ENCODE data around the gene WFDC12.

The WFDC12 gene

DNA sequence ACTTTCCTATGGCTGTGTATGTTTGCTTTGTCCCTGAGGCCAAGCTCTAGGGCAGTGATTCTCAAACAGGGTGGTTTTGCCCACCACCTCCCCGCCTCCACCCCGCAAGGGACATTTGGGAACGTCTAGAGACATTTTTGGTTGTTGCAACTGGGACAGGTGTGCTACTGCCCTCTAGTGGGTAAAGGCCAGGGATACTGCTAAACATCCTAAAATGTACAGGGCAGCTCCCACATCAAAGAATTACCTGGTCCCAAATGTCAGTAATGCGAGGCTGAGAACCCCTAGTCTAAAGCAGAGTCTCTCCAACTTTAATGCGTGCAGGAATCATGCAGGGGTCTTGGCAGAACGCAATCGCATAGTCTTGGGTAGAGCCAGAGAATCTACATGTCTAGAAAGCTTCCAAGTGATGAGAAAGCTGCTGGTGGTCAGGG, 28.4 kb downstream of the WFDC12 start:
- DNase-seq (ENCODE audit: low read depth), result no peak
- no peak overlapping the region for H3K4me3 ChIP-seq (ENCODE audit: low read depth, low read length)
- TF ChIP-seq, protein P1, sequence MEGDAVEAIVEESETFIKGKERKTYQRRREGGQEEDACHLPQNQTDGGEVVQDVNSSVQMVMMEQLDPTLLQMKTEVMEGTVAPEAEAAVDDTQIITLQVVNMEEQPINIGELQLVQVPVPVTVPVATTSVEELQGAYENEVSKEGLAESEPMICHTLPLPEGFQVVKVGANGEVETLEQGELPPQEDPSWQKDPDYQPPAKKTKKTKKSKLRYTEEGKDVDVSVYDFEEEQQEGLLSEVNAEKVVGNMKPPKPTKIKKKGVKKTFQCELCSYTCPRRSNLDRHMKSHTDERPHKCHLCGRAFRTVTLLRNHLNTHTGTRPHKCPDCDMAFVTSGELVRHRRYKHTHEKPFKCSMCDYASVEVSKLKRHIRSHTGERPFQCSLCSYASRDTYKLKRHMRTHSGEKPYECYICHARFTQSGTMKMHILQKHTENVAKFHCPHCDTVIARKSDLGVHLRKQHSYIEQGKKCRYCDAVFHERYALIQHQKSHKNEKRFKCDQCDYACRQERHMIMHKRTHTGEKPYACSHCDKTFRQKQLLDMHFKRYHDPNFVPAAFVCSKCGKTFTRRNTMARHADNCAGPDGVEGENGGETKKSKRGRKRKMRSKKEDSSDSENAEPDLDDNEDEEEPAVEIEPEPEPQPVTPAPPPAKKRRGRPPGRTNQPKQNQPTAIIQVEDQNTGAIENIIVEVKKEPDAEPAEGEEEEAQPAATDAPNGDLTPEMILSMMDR (IDR thresholded peaks at IDR 0.05; ENCODE audit: low read depth, low read length, missing control alignments), result peak; percentile 79
- in situ Hi-C loops (cut with HindIII; ENCODE audit: low sequenced_read_pairs), result no loop called here

DNA sequence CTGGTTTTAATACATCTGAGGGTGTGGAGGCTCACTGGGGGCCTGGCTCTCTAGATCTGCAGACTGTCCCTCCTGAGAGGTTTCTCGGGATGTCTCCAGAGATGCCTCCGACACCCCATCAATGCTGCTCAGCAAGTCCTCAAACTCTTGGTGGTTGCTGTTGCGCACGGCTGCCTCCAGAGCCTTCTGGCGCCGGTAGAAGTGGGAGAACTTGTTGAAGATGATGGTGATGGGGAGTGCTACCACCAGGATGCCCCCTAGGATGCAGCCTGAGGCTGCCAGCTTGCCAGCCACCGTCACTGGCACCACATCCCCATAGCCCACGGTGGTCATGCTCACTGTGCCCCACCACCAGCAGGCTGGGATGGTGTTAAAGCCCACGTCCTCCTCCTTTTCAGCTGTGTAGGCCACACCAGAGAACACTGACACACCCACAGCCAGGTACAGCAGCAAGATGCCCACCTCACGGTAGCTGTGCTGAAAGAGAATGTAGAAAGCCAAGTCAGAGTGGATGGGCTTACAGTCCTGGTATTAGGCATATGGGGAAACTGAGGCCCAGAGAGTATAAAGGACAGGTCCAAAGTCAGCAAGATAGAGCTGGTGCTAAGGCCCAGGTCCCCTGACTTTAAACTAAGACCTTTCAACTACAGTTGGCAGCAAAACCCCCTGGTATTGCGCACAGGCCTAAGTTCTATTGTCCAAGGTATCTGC, 29.2 kb downstream of the WFDC12 start:
- TF ChIP-seq, protein P1 (IDR thresholded peaks at IDR 0.05; ENCODE audit: low read depth, low read length, missing control alignments), result no peak
- no peak overlapping the region for H3K4me3 ChIP-seq (ENCODE audit: low read depth, low read length)
- no peak for DNase-seq (ENCODE audit: low read depth)
- in situ Hi-C loops (cut with HindIII; ENCODE audit: low sequenced_read_pairs), result no loop called here

DNA sequence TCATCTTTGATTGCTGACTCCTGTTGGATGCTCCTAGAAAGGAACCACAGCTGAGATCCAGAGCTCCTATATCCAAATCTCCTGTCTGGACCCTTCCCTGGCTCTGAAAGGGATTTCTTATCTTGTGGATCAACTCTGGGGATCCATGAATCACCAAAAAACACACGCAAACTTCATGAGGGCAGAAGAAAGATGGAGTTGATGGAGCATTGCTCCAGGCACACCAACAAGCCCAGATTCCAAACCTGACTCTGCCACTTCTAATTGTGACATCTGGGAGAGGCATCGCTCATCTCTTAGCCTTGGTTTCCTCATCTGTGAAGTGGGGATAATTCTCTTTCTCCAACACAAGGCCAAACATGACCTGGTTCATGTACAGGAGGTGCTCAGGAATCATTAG, 30.1 kb downstream of the WFDC12 start:
- TF ChIP-seq, protein P1 (IDR thresholded peaks at IDR 0.05; ENCODE audit: low read depth, low read length, missing control alignments), result no peak
- in situ Hi-C loops (cut with HindIII; ENCODE audit: low sequenced_read_pairs), result no loop called here
- DNase-seq (ENCODE audit: low read depth), result no peak
- H3K4me3 ChIP-seq (ENCODE audit: low read depth, low read length), result no peak overlapping the region

DNA sequence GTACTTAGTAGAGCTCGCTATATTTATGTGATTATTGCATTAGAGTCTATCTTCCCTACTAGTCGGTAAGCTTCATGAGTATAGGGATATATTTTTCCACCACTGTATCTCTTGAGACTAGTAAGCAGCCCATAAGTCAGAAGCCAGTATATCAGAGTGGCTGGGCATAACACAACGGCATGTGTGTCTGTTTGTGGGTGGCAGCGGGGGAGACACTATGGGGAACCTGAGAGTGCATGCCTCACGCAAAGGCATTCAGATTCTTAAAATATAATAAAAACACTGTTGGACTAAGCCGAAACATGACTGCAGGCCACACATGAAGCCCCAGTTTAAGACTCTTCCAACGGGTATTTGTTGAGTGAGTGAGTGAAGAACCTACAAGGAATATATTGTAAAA, 31.4 kb downstream of the WFDC12 start:
- DNase-seq (ENCODE audit: low read depth), result no peak
- in situ Hi-C loops (cut with HindIII; ENCODE audit: low sequenced_read_pairs), result no loop called here
- TF ChIP-seq, protein P1 (IDR thresholded peaks at IDR 0.05; ENCODE audit: low read depth, low read length, missing control alignments), result no peak
- no peak overlapping the region for H3K4me3 ChIP-seq (ENCODE audit: low read depth, low read length)

DNA sequence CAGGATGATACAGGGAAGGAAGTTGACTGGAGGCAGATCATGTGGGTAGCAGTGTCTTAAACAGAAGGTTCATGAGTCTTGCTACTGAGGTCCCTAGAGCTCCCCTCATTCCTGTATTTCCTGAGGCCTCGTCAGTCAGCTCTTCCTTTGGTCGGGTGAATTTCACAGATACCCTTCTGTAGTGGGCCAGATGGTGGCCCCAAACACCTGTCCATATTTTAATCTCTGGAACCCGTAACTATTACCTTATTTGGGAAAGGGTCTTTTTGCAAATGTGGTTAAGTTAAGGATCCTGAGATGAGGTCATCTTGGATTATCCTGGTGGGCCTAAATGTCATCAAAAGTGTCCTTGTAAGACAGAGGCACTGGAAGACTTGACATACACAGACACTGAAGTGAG, 32.9 kb downstream of the WFDC12 start:
- in situ Hi-C loops (cut with HindIII; ENCODE audit: low sequenced_read_pairs), result no loop called here
- no peak overlapping the region for H3K4me3 ChIP-seq (ENCODE audit: low read depth, low read length)
- TF ChIP-seq, protein P1 (IDR thresholded peaks at IDR 0.05; ENCODE audit: low read depth, low read length, missing control alignments), result no peak
- no peak for DNase-seq (ENCODE audit: low read depth)

DNA sequence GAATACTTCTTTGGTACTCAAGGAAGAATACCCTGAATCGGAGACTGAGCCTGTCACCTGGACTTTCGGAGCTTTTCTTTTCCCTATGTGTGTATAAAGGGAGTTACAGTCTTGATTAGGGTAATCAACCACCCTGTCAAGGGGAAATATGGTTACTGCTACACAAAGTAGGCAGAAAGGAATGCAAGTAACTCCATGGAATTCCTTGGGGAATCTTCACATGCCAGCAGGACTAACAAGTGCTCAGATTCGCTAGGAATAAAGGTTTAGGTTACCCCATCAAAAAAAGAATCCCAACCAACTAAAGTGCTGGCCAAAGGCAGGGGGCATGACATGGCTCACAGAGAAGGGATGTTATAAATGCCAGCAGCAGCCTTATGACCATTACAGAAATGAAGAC, 33.8 kb downstream of the WFDC12 start:
- DNase-seq (ENCODE audit: low read depth), result no peak
- H3K4me3 ChIP-seq (ENCODE audit: low read depth, low read length), result no peak overlapping the region
- TF ChIP-seq, protein P1 (IDR thresholded peaks at IDR 0.05; ENCODE audit: low read depth, low read length, missing control alignments), result no peak
- in situ Hi-C loops (cut with HindIII; ENCODE audit: low sequenced_read_pairs), result no loop called here

Measured in astrocyte of the cerebellum (primary cell).